PC-9 (cell line): ENCODE measurements around the gene FXYD3.

Experiments used
- CTCF ChIP-seq: fragments of 200-600 bp; sonication (generic); conservative IDR thresholded peaks from 2 replicates; pipeline ENCODE4 v1.6.1; 2017; ENCODE audit warnings: mixed run types, antibody characterized with exemption, mild to moderate bottlenecking, moderate library complexity
- EZH2 ChIP-seq: fragments of 200-600 bp; sonication (generic); IDR thresholded peaks from 2 replicates; pipeline ENCODE4 v1.8.0; 2017; ENCODE audit warnings: antibody characterized with exemption, low read depth

GRCh38 chr19:35120492-35120891 lies 4.9 kb downstream of the FXYD3 start:
- TF ChIP-seq CTCF = no peak
- no peak for TF ChIP-seq EZH2
